Activated CD8-positive, alpha-beta memory T cell treated with anti-CD3 and anti-CD28 coated beads, Interleukin-2, amount 10 ng/mL, durations not matched to agents 7 days and 5 days (primary cell): ENCODE measurements around the gene CORO2A. TPM values are rescaled to one million over a fixed set of nuclear protein-coding genes. Genes with fewer than 3 reads are reported as not detected.
"Not testable (repeated sequence)": the region's sequence is repeated elsewhere in the genome, so short reads cannot be mapped to it uniquely, and the experiment has no call there.

Experiments
- ATAC-seq: fragments of 150-1000 bp; cut with Tn5 transposase; one replicate; pipeline ENCODE4 v1.10.0; 2021; ENCODE audit warnings: moderate library complexity
- CTCF ChIA-PET: fragments of 350-600 bp; sonication (Branson Sonifier 250); formaldehyde crosslinking; loops from one replicate; lab custom pipeline; 2021; ENCODE audit warnings: antibody characterized with exemption; lab: Charles Lee
- DNase-seq: peaks from one replicate; pipeline ENCODE4 v3.0.0-alpha.2; 2020
- H3K27ac Mint-ChIP-seq: one replicate; pipeline ENCODE4 v1.8.0; 2021; ENCODE audit warnings: mild to moderate bottlenecking, mixed read lengths
- H3K27me3 Mint-ChIP-seq: one replicate; pipeline ENCODE4 v1.8.0; 2021; ENCODE audit warnings: mixed read lengths
- H3K36me3 Mint-ChIP-seq: one replicate; pipeline ENCODE4 v1.8.0; 2021; ENCODE audit warnings: mild to moderate bottlenecking, mixed read lengths
- H3K4me1 Mint-ChIP-seq: one replicate; pipeline ENCODE4 v1.8.0; 2021; ENCODE audit warnings: mixed read lengths
- H3K4me3 Mint-ChIP-seq: one replicate; pipeline ENCODE4 v1.8.0; 2021; ENCODE audit warnings: mild to moderate bottlenecking, moderate library complexity, mixed read lengths
- H3K9me3 Mint-ChIP-seq: one replicate; pipeline ENCODE4 v1.8.0; 2022; ENCODE audit warnings: low read depth, mixed read lengths
- total RNA-seq, 2 experiments: library from RNA; stranded (reverse); gene quantifications; one replicate each; pipeline ENCODE4 v1.2.3, GENCODE V29; 2021

The CORO2A gene
- total RNA-seq, 2 experiments from 2014 or later = 6.2 to 11.5 TPM

- ATAC-seq (no peak), DNase-seq (no peak)
- Mint-ChIP-seq H3K36me3 (no peaks in the 10 kb centered on the region), H3K4me3 (no peak overlapping the region), H3K9me3 (no peaks in the 10 kb centered on the region), H3K27ac (no peak overlapping the region), H3K27me3 (no peaks in the 10 kb centered on the region), H3K4me1 (peaks cover 9% of the 10 kb centered on the region)
- CTCF ChIA-PET = no interaction called here
Observed at GRCh38 chr9:98134702-98135557, 57.5 kb downstream of the CORO2A start.

GRCh38 chr9:98132806-98133631 lies 59.4 kb downstream of the CORO2A start:
- DNase-seq (no peak), ATAC-seq (no peak)
- Mint-ChIP-seq H3K27me3 (no peaks in the 10 kb centered on the region), H3K27ac (no peak overlapping the region), H3K36me3 (no peaks in the 10 kb centered on the region), H3K9me3 (no peaks in the 10 kb centered on the region), H3K4me1 (peaks cover 17% of the 10 kb centered on the region), H3K4me3 (no peak overlapping the region)
- CTCF ChIA-PET = interaction anchor here (1.5 kb wide), 1 partner anchor 8 kb away, joined by 3 read pairs; no protein-coding TSS in a partner anchor

GRCh38 chr9:98132158-98132557 lies 60.3 kb downstream of the CORO2A start:
- H3K4me3 Mint-ChIP-seq = no peak overlapping the region
- peaks cover 17% of the 10 kb centered on the region for H3K4me1 Mint-ChIP-seq
- H3K27ac Mint-ChIP-seq = no peak overlapping the region
- H3K27me3 Mint-ChIP-seq = no peaks in the 10 kb centered on the region
- ATAC-seq = no peak
- H3K9me3 Mint-ChIP-seq = no peaks in the 10 kb centered on the region
- no peak for DNase-seq
- CTCF ChIA-PET = interaction anchor here (1.5 kb wide), 1 partner anchor 9 kb away, joined by 3 read pairs; no protein-coding TSS in a partner anchor
- H3K36me3 Mint-ChIP-seq = no peaks in the 10 kb centered on the region

GRCh38 chr9:98130576-98131228 lies 61.7 kb downstream of the CORO2A start:
- H3K4me1 Mint-ChIP-seq = peaks cover 17% of the 10 kb centered on the region
- no peak overlapping the region for H3K4me3 Mint-ChIP-seq
- H3K9me3 Mint-ChIP-seq = no peaks in the 10 kb centered on the region
- H3K27ac Mint-ChIP-seq = no peak overlapping the region
- DNase-seq (no peak), ATAC-seq (no peak)
- CTCF ChIA-PET = no interaction called here
- peaks cover 4% of the 10 kb centered on the region for H3K36me3 Mint-ChIP-seq
- H3K27me3 Mint-ChIP-seq = no peaks in the 10 kb centered on the region

- CTCF ChIA-PET = interaction anchor here (1.4 kb wide), 1 partner anchor 9 kb away, joined by 3 read pairs; no protein-coding TSS in a partner anchor
- H3K4me1 Mint-ChIP-seq = peaks cover 17% of the 10 kb centered on the region
- ATAC-seq, H3K4me3 Mint-ChIP-seq, DNase-seq, H3K9me3 Mint-ChIP-seq, H3K27ac Mint-ChIP-seq, H3K36me3 Mint-ChIP-seq, H3K27me3 Mint-ChIP-seq: not testable (repeated sequence)
Observed at GRCh38 chr9:98130060-98130459, 62.4 kb downstream of the CORO2A start.

GRCh38 chr9:98129451-98129881 lies 63.0 kb downstream of the CORO2A start:
- DNase-seq = no peak
- Mint-ChIP-seq H3K36me3 (peaks cover 7% of the 10 kb centered on the region), H3K9me3 (no peaks in the 10 kb centered on the region), H3K4me3 (no peak overlapping the region), H3K4me1 (peaks cover 14% of the 10 kb centered on the region), H3K27me3 (no peaks in the 10 kb centered on the region), H3K27ac (peak overlapping the region; percentile 56)
- ATAC-seq = peak; percentile 58
- CTCF ChIA-PET = interaction anchor here (1.4 kb wide), 1 partner anchor 8 kb away, joined by 3 read pairs; no protein-coding TSS in a partner anchor

GRCh38 chr9:98128316-98128715 lies 64.1 kb downstream of the CORO2A start:
- no peak overlapping the region for H3K4me3 Mint-ChIP-seq
- no peak for DNase-seq
- peaks cover 7% of the 10 kb centered on the region for H3K36me3 Mint-ChIP-seq
- no peak overlapping the region for H3K27ac Mint-ChIP-seq
- H3K9me3 Mint-ChIP-seq = no peaks in the 10 kb centered on the region
- no peak for ATAC-seq
- H3K27me3 Mint-ChIP-seq = no peaks in the 10 kb centered on the region
- CTCF ChIA-PET = no interaction called here
- peaks cover 10% of the 10 kb centered on the region for H3K4me1 Mint-ChIP-seq

- no peak overlapping the region for H3K4me3 Mint-ChIP-seq
- no peak overlapping the region for H3K27ac Mint-ChIP-seq
- peaks cover 10% of the 10 kb centered on the region for H3K4me1 Mint-ChIP-seq
- peaks cover 7% of the 10 kb centered on the region for H3K36me3 Mint-ChIP-seq
- no peaks in the 10 kb centered on the region for H3K9me3 Mint-ChIP-seq
- CTCF ChIA-PET = interaction anchor here (0.6 kb wide), 2 partner anchors 91 to 828 kb away, joined by 3 to 4 read pairs; no protein-coding TSS in a partner anchor
- DNase-seq = no peak
- ATAC-seq = no peak
- no peaks in the 10 kb centered on the region for H3K27me3 Mint-ChIP-seq
Observed at GRCh38 chr9:98127226-98127625, 65.2 kb downstream of the CORO2A start.

GRCh38 chr9:98124637-98125426 lies 67.6 kb downstream of the CORO2A start:
- Mint-ChIP-seq H3K27ac (no peak overlapping the region), H3K4me1 (peaks cover 32% of the 10 kb centered on the region), H3K36me3 (peaks cover 7% of the 10 kb centered on the region), H3K27me3 (no peaks in the 10 kb centered on the region), H3K4me3 (no peak overlapping the region), H3K9me3 (no peaks in the 10 kb centered on the region)
- ATAC-seq = no peak
- DNase-seq = no peak
- CTCF ChIA-PET = interaction anchor here (1.2 kb wide), 1 partner anchor 69 kb away, joined by 3 read pairs; no protein-coding TSS in a partner anchor

GRCh38 chr9:98124091-98124490 lies 68.3 kb downstream of the CORO2A start:
- CTCF ChIA-PET = interaction anchor here (1.2 kb wide), 1 partner anchor 69 kb away, joined by 3 read pairs; no protein-coding TSS in a partner anchor
- not testable (repeated sequence) for H3K4me3 Mint-ChIP-seq, H3K27ac Mint-ChIP-seq, DNase-seq, ATAC-seq, H3K27me3 Mint-ChIP-seq, H3K36me3 Mint-ChIP-seq, H3K9me3 Mint-ChIP-seq
- peaks cover 30% of the 10 kb centered on the region for H3K4me1 Mint-ChIP-seq

- Mint-ChIP-seq H3K27ac (no peak overlapping the region), H3K36me3 (peaks cover 15% of the 10 kb centered on the region), H3K4me3 (no peak overlapping the region), H3K4me1 (peaks cover 42% of the 10 kb centered on the region), H3K9me3 (no peaks in the 10 kb centered on the region), H3K27me3 (no peaks in the 10 kb centered on the region)
- ATAC-seq (no peak), DNase-seq (no peak)
- CTCF ChIA-PET = interaction anchor here (0.6 to 5.2 kb wide), 11 partner anchors 8 to 235 kb away, joined by 3 to 49 read pairs (median 5); partner anchors contain the start of genes CORO2A and TBC1D2
Observed at GRCh38 chr9:98121058-98121457, 71.4 kb downstream of the CORO2A start.

GRCh38 chr9:98120476-98120875 lies 72.0 kb downstream of the CORO2A start:
- ATAC-seq = no peak
- H3K4me1 Mint-ChIP-seq = peaks cover 42% of the 10 kb centered on the region
- no peaks in the 10 kb centered on the region for H3K9me3 Mint-ChIP-seq
- CTCF ChIA-PET = interaction anchor here (2.1 to 5.2 kb wide), 5 partner anchors 10 to 144 kb away, joined by 6 to 49 read pairs (median 19); partner anchors contain the start of genes CORO2A and TBC1D2
- H3K27ac Mint-ChIP-seq = peak overlapping the region; percentile 91
- peaks cover 17% of the 10 kb centered on the region for H3K36me3 Mint-ChIP-seq
- DNase-seq = no peak
- H3K4me3 Mint-ChIP-seq = peak overlapping the region; percentile 82
- no peaks in the 10 kb centered on the region for H3K27me3 Mint-ChIP-seq
